GM10248 (cell line): ENCODE measurements around the gene RPL34.
"Not testable (repeated sequence)": the region's sequence is repeated elsewhere in the genome, so short reads cannot be mapped to it uniquely, and the experiment has no call there.

Source experiments
- CTCF ChIA-PET: fragments of 300-600 bp; sonication (Branson Sonifier 250); formaldehyde crosslinking; extraction: SDS; loops from one replicate; lab custom pipeline; 2021; ENCODE audit warnings: antibody characterized with exemption; lab: Yijun Ruan, JAX
- POLR2A ChIA-PET: fragments of 350-650 bp; sonication (Branson Sonifier 250); formaldehyde crosslinking; extraction: SDS; loops from one replicate; lab custom pipeline; 2020; ENCODE audit warnings: antibody characterized with exemption; lab: Yijun Ruan, JAX
- DNase-seq: peaks from one replicate; pipeline ENCODE4 v3.0.0; 2012; ENCODE audit errors: extremely low spot score
- CTCF ChIP-seq: IDR thresholded peaks from 2 replicates; pipeline ENCODE4 v1.5.1; 2012; ENCODE audit warnings: mild to moderate bottlenecking, low read depth; ENCODE audit errors: extremely low read depth, missing control alignments, control extremely low read depth

The RPL34 gene

GRCh38 chr4:108589961-108590360 lies 30.4 kb upstream of the RPL34 start:
- ChIA-PET POLR2A (no interaction called here), CTCF (no interaction called here)
- no peak for DNase-seq
- no peak for TF ChIP-seq CTCF

GRCh38 chr4:108590776-108591175 lies 29.6 kb upstream of the RPL34 start:
- no peak for DNase-seq
- ChIA-PET CTCF (no interaction called here), POLR2A (no interaction called here)
- no peak for TF ChIP-seq CTCF

- CTCF ChIA-PET, result interaction anchor here (0.8 to 1.6 kb wide), 2 partner anchors 20 to 545 kb away, joined by 3 to 6 read pairs; no protein-coding TSS in a partner anchor
- no peak for DNase-seq
- TF ChIP-seq CTCF, result no peak
- POLR2A ChIA-PET, result no interaction called here
These were observed 27.7 kb upstream of the RPL34 start for GRCh38 chr4:108592674-108592986.

GRCh38 chr4:108594296-108594695 lies 26.1 kb upstream of the RPL34 start:
- ChIA-PET POLR2A (interaction anchor here (0.6 kb wide), 1 partner anchor 9 kb away, joined by 3 read pairs; no protein-coding TSS in a partner anchor), CTCF (interaction anchor here (1.2 to 1.7 kb wide), 4 partner anchors 10 to 575 kb away, joined by 3 to 6 read pairs (median 4); no protein-coding TSS in a partner anchor)
- not testable (repeated sequence) for DNase-seq

GRCh38 chr4:108596344-108596743 lies 24.0 kb upstream of the RPL34 start:
- CTCF ChIA-PET, result interaction anchor here (1.0 kb wide), 1 partner anchor 577 kb away, joined by 3 read pairs; no protein-coding TSS in a partner anchor
- POLR2A ChIA-PET, result no interaction called here
- DNase-seq, result no peak
- TF ChIP-seq CTCF, result no peak

- CTCF ChIA-PET, result no interaction called here
- DNase-seq, result no peak
- no peak for TF ChIP-seq CTCF
- POLR2A ChIA-PET, result no interaction called here
These were observed 19.3 kb upstream of the RPL34 start for GRCh38 chr4:108601106-108601505.

- ChIA-PET CTCF (no interaction called here), POLR2A (no interaction called here)
- no peak for TF ChIP-seq CTCF
- no peak for DNase-seq
These were observed 18.8 kb upstream of the RPL34 start for GRCh38 chr4:108601532-108601931.
